IPS-18a (cell line): ENCODE data around the gene SVOP.

Experiments
- H3K27ac ChIP-seq: one replicate; pipeline ENCODE4 v1.5.1; 2013; ENCODE audit warnings: low read length
- H3K27me3 ChIP-seq: one replicate; pipeline ENCODE4 v1.6.1; 2013; ENCODE audit warnings: mild to moderate bottlenecking, low read length; ENCODE audit not compliant: control insufficient read depth, insufficient read depth
- H3K36me3 ChIP-seq: one replicate; pipeline ENCODE4 v1.6.1; 2013; ENCODE audit warnings: low read depth, low read length; ENCODE audit not compliant: control insufficient read depth
- H3K4me1 ChIP-seq: one replicate; pipeline ENCODE4 v1.6.1; 2013; ENCODE audit warnings: low read depth, low read length; ENCODE audit not compliant: control insufficient read depth
- H3K4me3 ChIP-seq: one replicate; pipeline ENCODE4 v1.5.1; 2013; ENCODE audit warnings: low read length
- H3K9ac ChIP-seq: one replicate; pipeline ENCODE4 v1.6.1; 2013; ENCODE audit warnings: mild to moderate bottlenecking, low read length, moderate library complexity
- H3K9me3 ChIP-seq: one replicate; pipeline ENCODE4 v1.6.1; 2013; ENCODE audit warnings: low read depth, low read length; ENCODE audit not compliant: control insufficient read depth

SVOP gene

DNA sequence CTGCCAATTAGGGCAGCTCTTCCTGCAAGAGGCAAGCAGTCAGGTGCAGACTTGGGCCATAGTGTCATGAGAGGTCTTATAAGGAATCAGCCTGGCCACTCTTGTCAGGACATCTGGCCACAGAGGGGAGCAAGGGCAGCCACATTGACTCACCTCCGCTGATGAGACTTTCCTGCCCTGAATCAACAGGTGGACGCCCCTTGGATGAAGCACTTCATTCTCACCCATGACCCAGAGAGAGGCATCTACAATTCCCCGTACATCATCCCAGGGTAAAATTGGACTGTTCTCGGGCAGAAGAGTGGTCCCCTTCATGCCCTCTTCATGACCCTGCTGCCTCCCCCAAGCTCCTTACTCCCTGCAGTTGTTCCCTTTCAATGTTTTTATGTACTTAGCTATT, 124.1 kb downstream of the SVOP start:
- no peak overlapping the region for H3K9ac ChIP-seq
- H3K27me3 ChIP-seq, result no peaks in the 10 kb centered on the region
- H3K4me1 ChIP-seq, result no peaks in the 10 kb centered on the region
- H3K4me3 ChIP-seq, result no peak overlapping the region
- no peak overlapping the region for H3K27ac ChIP-seq
- H3K9me3 ChIP-seq, result no peaks in the 10 kb centered on the region
- no peaks in the 10 kb centered on the region for H3K36me3 ChIP-seq

DNA sequence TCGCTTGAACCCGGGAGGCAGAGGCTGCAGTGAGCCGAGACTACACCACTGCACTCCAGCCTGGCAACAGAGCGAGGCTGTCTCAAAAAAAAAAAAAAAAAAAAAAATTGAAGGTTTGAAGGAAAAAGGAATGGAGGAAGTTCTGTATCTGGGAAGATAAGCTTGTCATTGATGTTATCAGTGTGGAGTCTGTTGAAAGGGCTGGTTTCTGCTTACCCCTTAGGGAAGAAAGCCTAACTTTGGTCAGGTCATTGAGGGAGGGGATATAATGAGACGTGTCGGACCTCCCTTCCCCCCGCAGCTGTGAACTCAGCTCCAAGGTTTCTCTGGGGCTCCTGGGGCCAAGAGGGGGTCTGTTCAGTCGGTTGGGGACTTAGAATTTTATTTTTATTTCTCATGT, 124.5 kb downstream of the SVOP start:
- no peaks in the 10 kb centered on the region for H3K36me3 ChIP-seq

DNA sequence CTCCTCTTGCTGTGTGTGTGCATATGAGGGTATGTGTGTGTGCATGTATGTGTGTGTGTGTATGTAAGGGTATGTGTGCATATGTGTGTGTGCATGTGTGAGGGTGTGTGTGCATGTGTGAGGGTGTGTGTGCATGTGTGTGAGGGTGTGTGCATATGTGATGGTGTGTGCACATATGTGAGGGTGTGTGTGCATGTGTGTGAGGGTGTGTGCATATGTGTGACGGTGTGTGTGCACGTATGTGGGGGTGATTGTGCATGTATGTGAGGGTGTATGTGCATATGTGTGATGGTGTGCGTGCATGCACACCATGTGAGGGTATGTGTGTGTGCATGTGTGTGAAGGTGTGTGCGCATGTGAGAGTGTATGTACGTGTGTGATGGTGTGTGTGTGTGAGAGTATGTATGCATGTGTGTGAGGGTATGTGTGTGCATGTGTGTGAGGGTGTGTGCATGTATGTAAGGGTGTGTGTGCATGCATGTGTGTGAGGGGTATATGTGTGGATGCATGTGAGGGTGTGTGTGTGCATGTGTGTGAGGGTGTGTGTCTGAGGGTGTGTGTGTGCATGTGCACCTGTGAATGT, 125.6 kb downstream of the SVOP start:
- Histone ChIP-seq H3K36me3 (no peaks in the 10 kb centered on the region), H3K9me3 (no peaks in the 10 kb centered on the region), H3K4me3 (no peak overlapping the region), H3K27ac (no peak overlapping the region), H3K9ac (no peak overlapping the region), H3K4me1 (no peaks in the 10 kb centered on the region), H3K27me3 (no peaks in the 10 kb centered on the region)

More for the DNA sequence above, 124.5 kb downstream of the SVOP start:
- H3K9ac ChIP-seq, result no peak overlapping the region
- H3K9me3 ChIP-seq, result no peaks in the 10 kb centered on the region
- H3K27ac ChIP-seq, result no peak overlapping the region
- H3K4me3 ChIP-seq, result no peak overlapping the region
- no peaks in the 10 kb centered on the region for H3K4me1 ChIP-seq
- no peaks in the 10 kb centered on the region for H3K27me3 ChIP-seq

DNA sequence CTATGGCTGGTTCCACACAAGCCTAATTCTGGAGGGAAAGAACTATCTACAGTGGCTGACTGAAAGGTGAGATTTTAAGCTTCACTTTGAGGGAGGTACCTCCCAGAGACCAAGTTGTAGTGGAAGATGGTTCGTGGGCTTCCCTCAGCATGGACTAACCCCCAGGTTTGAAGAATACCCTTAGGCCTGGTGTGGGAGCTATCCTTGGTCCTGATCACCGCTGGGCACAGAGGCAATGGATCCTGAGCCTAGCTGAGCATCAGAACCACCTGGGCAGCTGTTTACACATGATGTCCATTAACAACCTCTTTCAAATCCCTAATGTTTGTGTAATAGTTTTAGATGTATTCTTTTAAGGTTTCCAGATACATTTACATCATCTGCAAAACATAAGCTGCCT, 130.7 kb downstream of the SVOP start:
- H3K27me3 ChIP-seq, result no peaks in the 10 kb centered on the region
- H3K27ac ChIP-seq, result no peak overlapping the region
- H3K36me3 ChIP-seq, result no peaks in the 10 kb centered on the region
- H3K4me3 ChIP-seq, result no peak overlapping the region
- H3K9me3 ChIP-seq, result no peaks in the 10 kb centered on the region
- H3K4me1 ChIP-seq, result no peaks in the 10 kb centered on the region
- no peak overlapping the region for H3K9ac ChIP-seq

DNA sequence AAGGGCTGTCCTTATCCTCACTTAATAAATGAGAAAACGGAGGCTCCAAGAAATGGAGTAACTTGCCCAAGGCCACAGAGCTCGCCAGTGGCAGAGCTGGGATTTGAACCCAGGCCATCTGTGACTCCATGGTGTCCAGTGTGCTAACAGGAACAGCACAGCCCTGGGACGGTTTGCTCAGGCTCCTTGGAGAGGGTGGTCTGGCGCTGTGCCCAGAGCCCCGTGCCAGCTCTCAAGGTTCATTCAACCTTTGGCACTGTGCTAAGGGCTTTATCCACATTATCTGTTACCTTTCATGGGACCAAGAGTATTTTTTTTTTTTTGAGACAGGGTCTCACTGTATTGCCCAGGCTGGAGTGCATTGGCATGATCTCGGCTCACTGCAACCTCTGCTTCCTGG, 132.8 kb downstream of the SVOP start:
- H3K9me3 ChIP-seq, result no peaks in the 10 kb centered on the region
- H3K36me3 ChIP-seq, result no peaks in the 10 kb centered on the region
- no peaks in the 10 kb centered on the region for H3K4me1 ChIP-seq
- H3K4me3 ChIP-seq, result no peak overlapping the region
- H3K9ac ChIP-seq, result no peak overlapping the region
- no peak overlapping the region for H3K27ac ChIP-seq
- H3K27me3 ChIP-seq, result no peaks in the 10 kb centered on the region

DNA sequence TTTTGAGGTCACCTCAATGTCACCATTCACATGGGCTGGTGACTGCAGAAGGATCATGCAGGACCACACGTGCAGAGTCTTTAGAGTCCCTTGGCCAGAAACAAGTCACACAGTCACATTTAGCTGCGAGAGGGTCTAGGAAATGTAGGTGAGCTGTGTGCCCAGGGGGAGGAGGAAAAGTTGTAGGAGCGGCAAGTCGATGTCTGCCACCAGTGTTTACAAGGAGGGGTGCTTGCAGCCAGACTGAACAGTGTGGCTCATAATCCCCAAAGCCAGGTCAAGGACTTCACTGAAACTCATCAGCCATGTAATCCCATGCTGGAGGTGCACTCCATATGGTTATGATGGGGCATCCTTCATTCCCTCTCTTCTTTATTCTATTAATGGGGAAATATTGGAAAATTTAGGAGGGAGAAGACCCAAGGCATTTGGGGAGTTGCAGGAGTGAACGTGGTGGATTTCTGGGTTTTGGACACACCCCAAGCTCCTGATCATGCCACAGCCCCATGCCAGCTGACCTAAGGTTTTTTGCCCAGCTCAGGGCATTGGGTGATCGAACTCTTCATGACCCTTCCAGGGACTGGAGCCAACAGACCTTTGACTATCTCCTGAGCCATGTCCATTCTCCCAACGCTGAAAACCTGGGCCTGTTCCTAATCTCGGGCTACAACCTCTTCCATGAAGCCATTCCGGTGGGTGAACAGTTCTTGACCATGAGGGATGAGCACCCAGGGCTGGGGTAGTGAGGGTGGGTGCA, 133.8 kb downstream of the SVOP start:
- H3K27ac ChIP-seq, result no peak overlapping the region
- no peak overlapping the region for H3K4me3 ChIP-seq
- no peaks in the 10 kb centered on the region for H3K36me3 ChIP-seq
- no peaks in the 10 kb centered on the region for H3K27me3 ChIP-seq
- no peak overlapping the region for H3K9ac ChIP-seq
- no peaks in the 10 kb centered on the region for H3K4me1 ChIP-seq
- no peaks in the 10 kb centered on the region for H3K9me3 ChIP-seq

DNA sequence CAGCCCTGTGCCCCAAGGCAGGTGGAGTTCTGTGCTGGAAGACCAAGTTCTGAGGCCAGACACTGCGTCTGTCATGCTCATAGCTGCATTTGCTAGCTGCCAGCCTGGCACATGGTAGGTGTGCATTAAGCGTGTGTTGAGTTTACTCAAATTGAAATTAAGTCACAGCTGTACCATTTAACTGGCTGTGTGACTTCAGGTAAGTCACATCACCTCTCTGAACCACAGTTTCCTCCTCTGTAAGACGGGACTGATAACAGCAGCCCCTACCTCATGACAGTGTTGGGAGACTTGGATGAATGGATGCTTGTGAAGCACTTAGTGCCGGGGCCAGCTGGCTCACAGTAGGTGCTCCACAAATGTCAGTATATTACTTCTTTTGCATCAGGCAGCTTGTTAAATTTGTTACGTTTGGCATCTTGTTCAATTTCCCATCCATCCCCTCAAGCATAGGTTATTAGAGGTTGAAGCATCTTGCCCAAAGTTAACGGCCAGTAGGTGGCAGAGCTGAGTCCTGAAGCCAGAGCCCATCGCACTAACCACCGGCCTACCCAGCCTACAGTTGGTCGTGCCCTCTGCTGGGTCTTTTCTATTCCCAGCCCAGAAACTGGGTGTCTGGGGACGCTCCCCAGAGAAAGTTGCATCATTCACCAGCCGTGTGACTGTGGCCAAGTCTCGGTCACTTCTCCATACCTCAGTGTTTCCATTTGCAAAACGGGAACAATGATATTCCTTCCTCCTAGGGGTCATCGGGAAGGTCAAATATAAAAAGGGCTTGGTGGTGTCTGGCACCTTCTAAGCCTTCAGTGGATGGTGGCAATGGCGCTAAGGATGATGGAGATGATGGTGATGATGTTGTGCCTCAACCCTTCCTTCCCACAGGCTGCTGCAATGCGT, 136.5 kb downstream of the SVOP start:
- no peaks in the 10 kb centered on the region for H3K36me3 ChIP-seq
- H3K27me3 ChIP-seq, result no peaks in the 10 kb centered on the region
- H3K27ac ChIP-seq, result no peak overlapping the region
- no peak overlapping the region for H3K9ac ChIP-seq
- no peaks in the 10 kb centered on the region for H3K4me1 ChIP-seq
- H3K9me3 ChIP-seq, result no peaks in the 10 kb centered on the region
- no peak overlapping the region for H3K4me3 ChIP-seq

DNA sequence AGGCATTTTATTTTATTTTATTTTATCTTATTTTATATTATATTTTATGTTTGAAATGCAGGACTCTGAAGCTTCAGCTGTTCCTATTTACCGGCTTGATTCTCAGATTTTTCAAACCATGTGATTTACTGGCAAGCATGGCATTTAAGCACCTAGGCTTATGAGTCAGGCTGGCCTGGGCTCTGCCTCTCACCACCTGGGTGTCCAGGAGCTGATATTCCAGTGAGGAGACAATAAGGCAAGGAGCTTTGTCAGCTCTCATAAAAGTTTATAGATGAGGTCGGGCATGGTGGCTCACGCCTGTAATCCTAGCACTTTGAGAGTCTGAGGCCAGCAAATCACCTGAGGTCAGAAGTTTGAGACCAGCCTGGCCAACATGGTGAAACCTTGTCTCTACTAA, 138.9 kb downstream of the SVOP start:
- no peak overlapping the region for H3K4me3 ChIP-seq
- H3K27me3 ChIP-seq, result no peaks in the 10 kb centered on the region
- H3K9me3 ChIP-seq, result no peaks in the 10 kb centered on the region
- H3K36me3 ChIP-seq, result no peaks in the 10 kb centered on the region
- H3K27ac ChIP-seq, result no peak overlapping the region
- H3K4me1 ChIP-seq, result no peaks in the 10 kb centered on the region
- H3K9ac ChIP-seq, result no peak overlapping the region

DNA sequence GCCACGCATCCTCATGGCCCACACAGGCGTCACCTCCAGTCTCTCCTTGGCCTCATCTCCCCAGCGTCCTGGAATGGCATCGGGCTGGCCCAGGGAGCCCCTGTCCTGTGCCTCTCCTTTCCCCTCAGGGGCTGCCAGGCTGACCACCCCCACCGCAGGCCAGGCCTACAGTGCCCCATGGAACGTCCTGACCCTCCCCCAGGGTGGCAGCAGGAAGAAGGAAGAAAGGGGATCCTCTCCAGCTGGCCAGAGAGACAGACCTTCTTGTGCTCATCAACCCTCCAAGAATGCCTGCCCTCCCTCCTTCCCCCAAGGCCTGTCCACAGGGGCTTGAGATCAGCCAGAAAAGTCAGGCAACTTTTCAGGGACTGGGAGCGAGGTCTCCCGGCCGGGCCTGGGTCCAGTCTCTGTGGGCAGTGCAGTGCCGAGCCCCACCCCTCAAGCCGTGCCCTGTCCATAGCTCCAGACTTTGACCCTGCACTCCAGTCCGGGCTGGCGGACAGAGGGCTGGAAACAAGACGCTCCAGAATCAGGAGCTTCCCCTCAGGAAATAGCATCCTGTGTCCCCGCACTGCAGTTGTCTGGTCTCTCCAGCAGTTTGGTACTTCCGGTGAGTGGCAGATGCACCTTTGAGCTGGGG, 141.1 kb downstream of the SVOP start, which contains the start of gene DAO:
Gene DAO (plus strand): TSS at position 478 of the 640 bp plus-strand sequence. CDS start 4,915 bp downstream, outside the sequence.
- no peak within 1 kb of the TSS for H3K4me3 ChIP-seq
- no peaks in the 10 kb centered on the region for H3K9me3 ChIP-seq
- no peaks in the 10 kb centered on the region for H3K27me3 ChIP-seq
- no peaks in the 10 kb centered on the region for H3K36me3 ChIP-seq
- H3K9ac ChIP-seq, result no peak within 1 kb of the TSS
- H3K4me1 ChIP-seq, result no peaks in the 10 kb centered on the region
- H3K27ac ChIP-seq, result no peak within 1 kb of the TSS

DNA sequence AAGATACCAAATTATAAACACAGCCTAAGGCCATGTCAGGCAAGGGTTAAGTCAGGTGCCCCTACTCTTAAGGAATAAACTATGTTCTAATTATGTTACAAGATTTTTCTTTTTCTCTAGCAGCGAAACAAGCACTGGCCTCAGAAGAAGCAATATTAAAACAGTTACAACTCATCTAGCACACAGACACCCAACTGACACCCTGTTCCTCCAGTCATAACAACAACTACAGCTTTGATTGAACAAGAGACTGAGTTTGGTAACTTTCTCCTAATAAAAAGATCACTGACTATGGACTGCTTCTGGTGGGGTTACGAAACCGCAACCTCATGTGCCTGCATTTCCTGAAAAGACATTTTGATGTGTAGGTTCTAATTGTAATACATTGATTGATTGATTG, 144.3 kb downstream of the SVOP start:
- Histone ChIP-seq H3K27ac (no peak overlapping the region), H3K9me3 (no peaks in the 10 kb centered on the region), H3K4me1 (no peaks in the 10 kb centered on the region)

DNA sequence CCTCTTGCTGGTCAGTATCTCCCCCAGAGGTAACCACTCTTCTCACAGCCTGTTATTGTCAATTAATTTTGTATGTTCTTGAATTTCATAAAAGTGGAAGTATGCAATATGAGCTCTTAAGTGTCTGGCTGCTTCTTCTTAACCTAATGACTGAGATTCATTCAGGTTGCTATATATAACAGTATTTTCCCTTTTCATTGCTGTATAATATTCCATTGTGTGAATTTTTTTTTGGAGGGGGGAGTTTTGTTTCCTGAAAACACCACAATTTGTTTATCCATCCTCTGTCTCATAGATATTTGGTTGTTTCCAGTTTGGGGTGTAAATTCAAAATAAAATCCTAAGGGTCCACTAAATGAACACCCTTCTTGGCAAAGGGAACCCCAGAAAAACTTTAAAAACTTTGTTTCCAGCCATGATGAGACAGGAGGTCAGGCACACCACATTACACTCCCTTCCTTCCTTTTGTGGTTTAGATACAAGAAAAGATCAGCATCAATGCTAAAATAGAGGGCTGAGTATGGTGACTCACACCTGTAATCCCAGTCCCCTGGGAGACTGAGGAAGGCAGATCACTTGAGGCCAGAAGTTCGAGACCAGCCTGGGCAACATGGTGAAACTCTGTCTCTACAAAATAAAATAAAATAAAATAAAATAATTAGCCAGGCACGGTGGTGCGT, 145.0 kb downstream of the SVOP start:
- H3K4me1 ChIP-seq, result no peaks in the 10 kb centered on the region
- H3K4me3 ChIP-seq, result no peak overlapping the region

More for the DNA sequence above, 144.3 kb downstream of the SVOP start:
- no peak overlapping the region for H3K9ac ChIP-seq
- no peaks in the 10 kb centered on the region for H3K27me3 ChIP-seq
- H3K4me3 ChIP-seq, result no peak overlapping the region
- no peaks in the 10 kb centered on the region for H3K36me3 ChIP-seq

More for the DNA sequence above, 145.0 kb downstream of the SVOP start:
- no peak overlapping the region for H3K9ac ChIP-seq
- H3K36me3 ChIP-seq, result no peaks in the 10 kb centered on the region
- no peak overlapping the region for H3K27ac ChIP-seq
- no peaks in the 10 kb centered on the region for H3K27me3 ChIP-seq
- no peaks in the 10 kb centered on the region for H3K9me3 ChIP-seq
